Erythroblast (primary cell): ENCODE results near the gene DNAH9.

Source experiments
- DNase-seq, 2 experiments: peaks; one replicate each; lab custom pipeline; 2025; lab: John Stamatoyannopoulos, UW
- GATA1 ChIP-seq: IDR thresholded peaks from 2 replicates; pipeline ENCODE4 v1.6.1; 2011; ENCODE audit warnings: low read depth, mild to moderate bottlenecking, control low read depth, low read length, moderate library complexity
- POLR2A ChIP-seq: IDR thresholded peaks from 2 replicates; pipeline ENCODE4 v1.6.1; 2011; ENCODE audit warnings: mild to moderate bottlenecking, low read length

The DNAH9 gene

DNA sequence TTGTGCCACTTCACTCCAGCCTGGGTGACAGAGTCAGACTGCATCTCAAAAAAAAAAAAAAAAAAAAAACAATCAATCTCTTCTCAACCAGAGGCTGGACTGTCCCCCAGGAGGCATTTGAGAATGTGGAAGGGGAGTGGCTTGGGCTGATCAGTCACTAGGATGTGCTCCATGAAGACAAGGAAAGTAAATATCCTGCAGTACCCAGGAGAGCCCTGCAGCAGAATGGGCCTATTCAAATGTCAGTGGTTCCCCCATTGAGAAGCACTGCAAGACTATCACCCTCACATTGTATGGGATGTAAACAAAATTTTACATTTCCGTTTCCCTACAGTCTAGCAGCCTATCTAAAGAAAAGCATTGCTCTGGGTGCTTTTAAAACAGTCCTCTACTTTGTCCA lies 70.3 kb downstream of the DNAH9 start:
- DNase-seq, result no peak
- TF ChIP-seq POLR2A, result no peak
- no peak for TF ChIP-seq GATA1

GRCh38 chr17:11671126-11671525 lies 72.9 kb downstream of the DNAH9 start:
- TF ChIP-seq POLR2A (no peak), GATA1 (no peak)
- no peak for DNase-seq

GRCh38 chr17:11682646-11683045 lies 84.4 kb downstream of the DNAH9 start:
- DNase-seq, result no peak
- no peak for TF ChIP-seq GATA1
- TF ChIP-seq POLR2A, result no peak

DNA sequence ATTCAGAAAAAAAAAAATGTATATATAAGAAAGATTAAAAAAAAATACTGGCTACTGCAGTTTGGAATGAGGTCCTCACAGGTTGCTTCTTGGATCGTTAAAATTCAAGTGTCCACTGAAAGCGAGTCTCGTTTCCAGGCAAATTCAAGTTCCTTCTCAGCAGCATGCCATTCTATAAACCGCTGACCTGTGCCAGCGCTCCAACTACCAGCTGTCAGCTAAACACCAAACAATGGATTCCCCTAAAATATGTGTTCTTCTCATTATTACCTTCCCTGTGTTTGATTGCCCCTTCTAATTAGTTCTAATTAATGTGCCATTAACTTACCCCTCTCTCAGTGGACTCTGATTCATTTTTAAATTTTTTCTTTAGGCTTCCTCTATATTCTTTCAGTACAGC lies 92.4 kb downstream of the DNAH9 start:
- DNase-seq, result no peak
- no peak for TF ChIP-seq GATA1
- no peak for TF ChIP-seq POLR2A

- no peak for DNase-seq
- TF ChIP-seq GATA1 (no peak), POLR2A (no peak)
Observed at GRCh38 chr17:11692688-11693087, 94.4 kb downstream of the DNAH9 start.

- DNase-seq, result no peak
- TF ChIP-seq GATA1 (no peak), POLR2A (no peak)
Observed at GRCh38 chr17:11693284-11693683, 95.0 kb downstream of the DNAH9 start.

DNA sequence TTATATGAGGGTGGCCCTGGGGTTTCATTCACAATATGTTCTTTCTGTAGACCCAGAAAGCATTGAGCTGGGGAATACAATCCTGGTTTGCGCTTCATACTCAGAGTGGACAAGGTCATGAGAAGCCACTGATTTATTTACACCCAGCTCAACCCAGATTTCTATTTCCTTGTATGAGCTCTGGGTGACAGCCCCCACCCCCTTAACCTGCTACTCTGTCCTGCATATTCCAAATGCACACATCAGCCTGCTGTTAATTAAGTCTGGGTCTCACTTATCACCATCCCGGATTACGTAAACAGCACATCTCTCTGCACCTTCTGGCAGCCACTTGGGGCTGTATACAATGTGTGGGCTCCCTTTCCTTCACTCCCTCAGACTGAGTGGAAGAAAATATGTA lies 102.4 kb downstream of the DNAH9 start:
- no peak for DNase-seq
- TF ChIP-seq POLR2A, result no peak

- TF ChIP-seq GATA1 (no peak), POLR2A (no peak)
- no peak for DNase-seq
Observed at GRCh38 chr17:11701911-11702310, 103.6 kb downstream of the DNAH9 start.

GRCh38 chr17:11704041-11704440 lies 105.8 kb downstream of the DNAH9 start:
- no peak for TF ChIP-seq GATA1
- TF ChIP-seq POLR2A, result no peak
- no peak for DNase-seq

GRCh38 chr17:11705111-11705510 lies 106.8 kb downstream of the DNAH9 start:
- TF ChIP-seq POLR2A, result no peak
- TF ChIP-seq GATA1, result no peak
- no peak for DNase-seq

GRCh38 chr17:11707586-11707985 lies 109.3 kb downstream of the DNAH9 start:
- no peak for DNase-seq
- TF ChIP-seq GATA1 (no peak), POLR2A (no peak)

GRCh38 chr17:11712456-11712855 lies 114.2 kb downstream of the DNAH9 start:
- TF ChIP-seq POLR2A (no peak), GATA1 (no peak)
- no peak for DNase-seq

- TF ChIP-seq POLR2A (no peak), GATA1 (no peak)
- no peak for DNase-seq
Observed at GRCh38 chr17:11719203-11719602, 120.9 kb downstream of the DNAH9 start.

DNA sequence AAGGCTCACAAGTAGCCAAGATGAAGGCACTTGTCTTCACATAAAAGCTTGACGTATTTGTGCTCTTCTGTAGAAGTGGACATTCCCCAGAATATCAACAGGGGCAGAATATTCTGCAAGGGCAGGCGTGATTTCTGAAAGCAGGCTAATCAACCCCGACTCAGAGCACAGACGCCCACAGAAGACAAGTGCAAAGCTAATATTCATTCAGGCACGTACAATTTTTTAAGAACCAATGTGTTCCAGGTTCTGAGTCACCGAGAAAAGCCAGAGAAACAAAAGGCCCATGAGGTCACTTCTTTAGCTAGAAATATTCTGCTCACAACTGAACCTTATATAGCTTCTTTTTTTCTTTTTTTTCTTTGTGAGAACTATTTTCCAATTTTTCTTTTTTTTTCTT lies 121.6 kb downstream of the DNAH9 start:
- no peak for DNase-seq
- TF ChIP-seq POLR2A (no peak), GATA1 (no peak)

DNA sequence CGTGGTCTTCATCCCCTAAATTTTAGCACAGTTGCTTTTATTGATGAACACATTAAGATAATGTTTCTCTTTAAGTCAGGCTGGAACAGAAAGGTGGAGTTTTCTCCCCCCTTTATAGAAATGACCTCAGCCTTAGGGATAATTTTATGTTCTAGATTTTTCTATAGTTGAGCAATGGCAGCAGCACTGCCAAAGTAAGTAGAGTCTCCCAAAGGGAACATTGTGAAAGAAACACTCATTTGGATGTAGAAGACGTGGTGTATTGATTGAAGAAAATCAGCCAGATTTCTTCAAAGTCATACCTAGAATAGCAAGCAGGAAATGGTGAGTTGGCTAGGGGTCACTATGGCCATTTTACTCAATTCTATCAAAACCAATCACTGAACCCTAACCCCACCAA lies 122.5 kb downstream of the DNAH9 start:
- TF ChIP-seq POLR2A, result no peak
- no peak for TF ChIP-seq GATA1
- no peak for DNase-seq

DNA sequence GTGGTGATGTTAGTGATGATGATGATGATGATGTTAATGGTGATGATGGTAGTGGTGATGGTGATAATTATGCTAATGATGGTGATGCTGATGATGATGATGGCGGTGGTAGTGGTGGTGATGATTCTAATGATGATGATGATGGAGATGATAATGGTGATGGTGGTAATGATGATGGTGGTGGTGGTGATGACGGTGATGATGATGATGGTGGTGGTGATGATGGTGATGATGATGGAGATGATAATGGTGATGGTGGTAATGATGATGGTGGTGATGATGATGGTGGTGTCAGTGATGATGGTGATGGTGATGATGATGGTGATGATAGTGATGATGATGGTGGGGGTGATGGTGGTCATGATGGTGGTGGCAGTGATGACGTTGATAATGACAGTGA lies 132.5 kb downstream of the DNAH9 start:
- TF ChIP-seq GATA1, result no peak
- no peak for TF ChIP-seq POLR2A
- DNase-seq, result no peak
